Measurements from ENCODE around the gene DBX1. TPM values are rescaled to one million over a fixed set of nuclear protein-coding genes. Genes with fewer than 3 reads are reported as not detected.

DBX1 gene
- polyA plus RNA-seq, 2 of the 4 experiments (the other 2 are of a cell fraction), result not detected

- TF ChIP-seq EHMT2 (IDR thresholded peaks at IDR 0.05; ENCODE audit: low read depth), result no peak
- no peak for TF ChIP-seq MYC (IDR thresholded peaks at IDR 0.05; ENCODE audit: borderline replicate concordance, low read length)
- no peak for TF ChIP-seq CHD2 (IDR thresholded peaks at IDR 0.05; ENCODE audit: low read length, partially characterized antibody)
- peak; percentile 86 for TF ChIP-seq SMC3 (IDR thresholded peaks at IDR 0.05)
- TF ChIP-seq, protein P1, sequence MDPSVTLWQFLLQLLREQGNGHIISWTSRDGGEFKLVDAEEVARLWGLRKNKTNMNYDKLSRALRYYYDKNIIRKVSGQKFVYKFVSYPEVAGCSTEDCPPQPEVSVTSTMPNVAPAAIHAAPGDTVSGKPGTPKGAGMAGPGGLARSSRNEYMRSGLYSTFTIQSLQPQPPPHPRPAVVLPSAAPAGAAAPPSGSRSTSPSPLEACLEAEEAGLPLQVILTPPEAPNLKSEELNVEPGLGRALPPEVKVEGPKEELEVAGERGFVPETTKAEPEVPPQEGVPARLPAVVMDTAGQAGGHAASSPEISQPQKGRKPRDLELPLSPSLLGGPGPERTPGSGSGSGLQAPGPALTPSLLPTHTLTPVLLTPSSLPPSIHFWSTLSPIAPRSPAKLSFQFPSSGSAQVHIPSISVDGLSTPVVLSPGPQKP (IDR thresholded peaks at IDR 0.05; ENCODE audit: low read depth, low read length), result no peak
Measured at GRCh38 chr11:20127671-20128527, 32.4 kb downstream of the DBX1 start (continued).

- DNase-seq (ENCODE audit: low read depth in 1 of 2, low spot score in 1 of 2) (no peak), ATAC-seq (no peak), FAIRE-seq (no peak)
- H3K4me2 ChIP-seq, result no peak overlapping the region
- 83% methylated on average over 8 of the region's 8 CpGs for WGBS (ENCODE audit: missing lambda C conversion rate)
- no peak for TF ChIP-seq RFX5 (IDR thresholded peaks at IDR 0.05)
- TF ChIP-seq BHLHE40 (IDR thresholded peaks at IDR 0.05; ENCODE audit: low read depth, low read length), result no peak
- TF ChIP-seq BCL3 (IDR thresholded peaks at IDR 0.05), result no peak
- TF ChIP-seq EHMT2 (IDR thresholded peaks at IDR 0.05; ENCODE audit: low read depth), result no peak
- TF ChIP-seq, protein P1 (IDR thresholded peaks at IDR 0.05; ENCODE audit: low read depth, low read length), result no peak
- TF ChIP-seq, protein P2, sequence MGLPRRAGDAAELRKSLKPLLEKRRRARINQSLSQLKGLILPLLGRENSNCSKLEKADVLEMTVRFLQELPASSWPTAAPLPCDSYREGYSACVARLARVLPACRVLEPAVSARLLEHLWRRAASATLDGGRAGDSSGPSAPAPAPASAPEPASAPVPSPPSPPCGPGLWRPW (IDR thresholded peaks at IDR 0.05), result no peak
- no peak for TF ChIP-seq KDM5A (IDR thresholded peaks at IDR 0.05)
- no peak for TF ChIP-seq ZSCAN20 (CRISPR knock-in tag; IDR thresholded peaks at IDR 0.05)
- no peak for TF ChIP-seq EP300 (IDR thresholded peaks at IDR 0.05)
- no peak for TF ChIP-seq E2F6 (IDR thresholded peaks at IDR 0.05; ENCODE audit: borderline replicate concordance, low read depth)
- no peak for TF ChIP-seq HOXB13 (CRISPR knock-in tag; IDR thresholded peaks at IDR 0.05; ENCODE audit: low read depth)
- TF ChIP-seq HMGXB4 (CRISPR knock-in tag; IDR thresholded peaks at IDR 0.05; ENCODE audit: borderline replicate concordance), result no peak
- TF ChIP-seq NPAS2 (CRISPR knock-in tag; IDR thresholded peaks at IDR 0.05; ENCODE audit: borderline replicate concordance), result no peak
- no peak for TF ChIP-seq MAZ (IDR thresholded peaks at IDR 0.05; ENCODE audit: borderline replicate concordance, low read depth, low read length)
- TF ChIP-seq MAX (IDR thresholded peaks at IDR 0.05), result no peak
- TF ChIP-seq FOSB (CRISPR knock-in tag; IDR thresholded peaks at IDR 0.05), result no peak
- TF ChIP-seq TP53 (CRISPR knock-in tag; IDR thresholded peaks at IDR 0.05), result no peak
- TF ChIP-seq ZNF302 (CRISPR knock-in tag; IDR thresholded peaks at IDR 0.05), result no peak
- no peak for TF ChIP-seq JUNB (IDR thresholded peaks at IDR 0.05)
- no peak for TF ChIP-seq RNF2 (IDR thresholded peaks at IDR 0.05; ENCODE audit: borderline replicate concordance, low read depth)
- ChIA-PET CTCF (interaction anchor here (1.0 to 9.1 kb wide), 15 partner anchors 12 to 389 kb away, joined by 3 to 172 read pairs (median 13); no protein-coding TSS in a partner anchor), POLR2A (interaction anchor here (1.4 kb wide), 1 partner anchor 173 kb away, joined by 3 read pairs; no protein-coding TSS in a partner anchor)
- no peak overlapping the region for H3K4me3 ChIP-seq
- peaks cover 12% of the 10 kb centered on the region; the same call in 2 of the 3 replicates for H3K4me1 ChIP-seq
- H3K27ac ChIP-seq, result peak overlapping the region; percentile 61 to 75; a peak in 3 of 6 replicates
- no peaks in the 10 kb centered on the region for H3K9me3 ChIP-seq
Measured at GRCh38 chr11:20126724-20127123, 33.6 kb downstream of the DBX1 start.
